ENCODE measurements around the gene MR1. TPM values are rescaled to one million over a fixed set of nuclear protein-coding genes. Genes with fewer than 3 reads are reported as not detected.

Gene MR1
- total RNA-seq, 1 experiment from 2014 or later: 6.6 TPM

DNA sequence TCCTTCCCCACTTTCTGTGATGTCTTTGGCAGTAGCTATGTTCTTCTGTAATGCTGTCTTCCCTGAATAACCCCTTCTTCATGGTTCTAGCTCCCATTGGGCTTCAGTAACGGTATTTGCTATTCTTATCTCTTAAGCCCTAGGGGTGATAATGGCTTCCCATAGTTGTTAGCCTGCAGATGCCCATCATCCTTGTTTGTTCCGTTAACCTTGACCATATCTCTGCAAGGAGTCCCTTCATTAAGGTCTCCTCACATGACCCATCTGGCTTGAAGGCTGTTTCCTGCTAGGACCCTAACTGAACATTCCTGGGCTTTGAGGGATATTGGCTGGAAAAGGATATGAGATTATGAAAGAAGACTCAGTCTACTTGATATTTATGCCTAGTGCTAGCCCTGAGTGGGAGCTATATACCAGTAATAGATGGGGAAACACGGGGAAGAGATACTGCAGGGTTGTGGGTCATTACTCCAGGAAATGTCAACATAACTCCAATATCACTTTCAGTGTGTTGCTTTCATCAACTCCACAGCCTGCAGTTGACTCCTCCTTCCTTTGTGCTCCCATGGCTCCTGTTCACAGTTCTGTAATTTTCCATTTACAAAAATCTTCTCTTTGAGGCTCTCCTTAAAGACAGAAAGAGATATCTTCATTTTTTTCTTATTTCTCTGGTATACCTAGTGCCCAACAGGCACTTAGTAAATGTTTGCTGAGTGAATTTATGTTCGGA lies 2.5 kb downstream of the MR1 start:
- CTCF ChIA-PET: interaction anchor here (2.5 kb wide), 1 partner anchor 106 kb away, joined by 15 read pairs; no protein-coding TSS in a partner anchor
- TF ChIP-seq, protein P1, sequence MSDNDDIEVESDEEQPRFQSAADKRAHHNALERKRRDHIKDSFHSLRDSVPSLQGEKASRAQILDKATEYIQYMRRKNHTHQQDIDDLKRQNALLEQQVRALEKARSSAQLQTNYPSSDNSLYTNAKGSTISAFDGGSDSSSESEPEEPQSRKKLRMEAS (IDR thresholded peaks at IDR 0.05): no peak
- no peak for TF ChIP-seq CEBPB (IDR thresholded peaks at IDR 0.05; ENCODE audit: low read depth)
- no peak for TF ChIP-seq SP1 (IDR thresholded peaks at IDR 0.05; ENCODE audit: low read depth)
- TF ChIP-seq, protein P2, sequence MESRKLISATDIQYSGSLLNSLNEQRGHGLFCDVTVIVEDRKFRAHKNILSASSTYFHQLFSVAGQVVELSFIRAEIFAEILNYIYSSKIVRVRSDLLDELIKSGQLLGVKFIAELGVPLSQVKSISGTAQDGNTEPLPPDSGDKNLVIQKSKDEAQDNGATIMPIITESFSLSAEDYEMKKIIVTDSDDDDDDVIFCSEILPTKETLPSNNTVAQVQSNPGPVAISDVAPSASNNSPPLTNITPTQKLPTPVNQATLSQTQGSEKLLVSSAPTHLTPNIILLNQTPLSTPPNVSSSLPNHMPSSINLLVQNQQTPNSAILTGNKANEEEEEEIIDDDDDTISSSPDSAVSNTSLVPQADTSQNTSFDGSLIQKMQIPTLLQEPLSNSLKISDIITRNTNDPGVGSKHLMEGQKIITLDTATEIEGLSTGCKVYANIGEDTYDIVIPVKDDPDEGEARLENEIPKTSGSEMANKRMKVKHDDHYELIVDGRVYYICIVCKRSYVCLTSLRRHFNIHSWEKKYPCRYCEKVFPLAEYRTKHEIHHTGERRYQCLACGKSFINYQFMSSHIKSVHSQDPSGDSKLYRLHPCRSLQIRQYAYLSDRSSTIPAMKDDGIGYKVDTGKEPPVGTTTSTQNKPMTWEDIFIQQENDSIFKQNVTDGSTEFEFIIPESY (IDR thresholded peaks at IDR 0.05; ENCODE audit: extremely low read depth, insufficient replicate concordance, low read length): no peak
- TF ChIP-seq, protein P3, sequence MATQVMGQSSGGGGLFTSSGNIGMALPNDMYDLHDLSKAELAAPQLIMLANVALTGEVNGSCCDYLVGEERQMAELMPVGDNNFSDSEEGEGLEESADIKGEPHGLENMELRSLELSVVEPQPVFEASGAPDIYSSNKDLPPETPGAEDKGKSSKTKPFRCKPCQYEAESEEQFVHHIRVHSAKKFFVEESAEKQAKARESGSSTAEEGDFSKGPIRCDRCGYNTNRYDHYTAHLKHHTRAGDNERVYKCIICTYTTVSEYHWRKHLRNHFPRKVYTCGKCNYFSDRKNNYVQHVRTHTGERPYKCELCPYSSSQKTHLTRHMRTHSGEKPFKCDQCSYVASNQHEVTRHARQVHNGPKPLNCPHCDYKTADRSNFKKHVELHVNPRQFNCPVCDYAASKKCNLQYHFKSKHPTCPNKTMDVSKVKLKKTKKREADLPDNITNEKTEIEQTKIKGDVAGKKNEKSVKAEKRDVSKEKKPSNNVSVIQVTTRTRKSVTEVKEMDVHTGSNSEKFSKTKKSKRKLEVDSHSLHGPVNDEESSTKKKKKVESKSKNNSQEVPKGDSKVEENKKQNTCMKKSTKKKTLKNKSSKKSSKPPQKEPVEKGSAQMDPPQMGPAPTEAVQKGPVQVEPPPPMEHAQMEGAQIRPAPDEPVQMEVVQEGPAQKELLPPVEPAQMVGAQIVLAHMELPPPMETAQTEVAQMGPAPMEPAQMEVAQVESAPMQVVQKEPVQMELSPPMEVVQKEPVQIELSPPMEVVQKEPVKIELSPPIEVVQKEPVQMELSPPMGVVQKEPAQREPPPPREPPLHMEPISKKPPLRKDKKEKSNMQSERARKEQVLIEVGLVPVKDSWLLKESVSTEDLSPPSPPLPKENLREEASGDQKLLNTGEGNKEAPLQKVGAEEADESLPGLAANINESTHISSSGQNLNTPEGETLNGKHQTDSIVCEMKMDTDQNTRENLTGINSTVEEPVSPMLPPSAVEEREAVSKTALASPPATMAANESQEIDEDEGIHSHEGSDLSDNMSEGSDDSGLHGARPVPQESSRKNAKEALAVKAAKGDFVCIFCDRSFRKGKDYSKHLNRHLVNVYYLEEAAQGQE (IDR thresholded peaks at IDR 0.05; ENCODE audit: low read depth): no peak
- TF ChIP-seq EZH2phosphoT487 (IDR thresholded peaks at IDR 0.05; ENCODE audit: borderline replicate concordance): no peak
- Histone ChIP-seq H3K27me3 (ENCODE audit: insufficient read depth, low read length) (no peaks in the 10 kb centered on the region), H3K9ac (ENCODE audit: low read length) (no peak overlapping the region), H3K9me3 (ENCODE audit: control insufficient read depth in 1 of 2, insufficient read depth in 1 of 2, low read depth in 1 of 2, low read length in 2 of 2) (no peaks in the 10 kb centered on the region), H3K9me2 (ENCODE audit: insufficient read depth) (no peaks in the 10 kb centered on the region), H3K27ac (ENCODE audit: low read depth, low read length) (no peak overlapping the region), H4K20me1 (ENCODE audit: insufficient read depth) (no peaks in the 10 kb centered on the region), H3K4me1 (ENCODE audit: control insufficient read depth in 1 of 2, insufficient read depth in 2 of 2, low read length in 2 of 2) (peaks cover 2 to 18% of the 10 kb centered on the region in 2 experiments; a peak in 3 of 4 replicates), H3K4me3 (replicated peaks in 1 of 2; ENCODE audit: low read depth in 1 of 2, low read length in 2 of 2) (no peak overlapping the region), H3K36me3 (ENCODE audit: control insufficient read depth in 1 of 2, insufficient read depth in 2 of 2, low read length in 2 of 2) (no peaks in the 10 kb centered on the region), H2AFZ (ENCODE audit: low read depth, low read length, poor library complexity, severe bottlenecking) (no peak overlapping the region), H3K79me2 (ENCODE audit: insufficient read depth, low read length) (no peaks in the 10 kb centered on the region), H3K4me2 (ENCODE audit: low read length) (no peak overlapping the region)
- ATAC-seq (no peak), DNase-seq (ENCODE audit: low read depth, low spot score) (no peak)
- RAD21 ChIA-PET (ENCODE audit: low non-redundant PET in 1 of 2, low total read pairs in 2 of 2, uncharacterized antibody in 2 of 2, unreplicated experiment in 2 of 2): no interaction called here
- POLR2A ChIA-PET: no interaction called here
- BruUV-seq (replicated peaks): no TSS peak
- intact Hi-C loops (cut with micrococcal nuclease): loop anchor here (5.0 kb wide), 1 partner anchor 46 kb away; no protein-coding TSS in a partner anchor

All from HCT116 (cell line).